ENCODE data around the gene FAM20C.
"Not testable (repeated sequence)": the region's sequence is repeated elsewhere in the genome, so short reads cannot be mapped to it uniquely, and the experiment has no call there.

The FAM20C gene

DNA sequence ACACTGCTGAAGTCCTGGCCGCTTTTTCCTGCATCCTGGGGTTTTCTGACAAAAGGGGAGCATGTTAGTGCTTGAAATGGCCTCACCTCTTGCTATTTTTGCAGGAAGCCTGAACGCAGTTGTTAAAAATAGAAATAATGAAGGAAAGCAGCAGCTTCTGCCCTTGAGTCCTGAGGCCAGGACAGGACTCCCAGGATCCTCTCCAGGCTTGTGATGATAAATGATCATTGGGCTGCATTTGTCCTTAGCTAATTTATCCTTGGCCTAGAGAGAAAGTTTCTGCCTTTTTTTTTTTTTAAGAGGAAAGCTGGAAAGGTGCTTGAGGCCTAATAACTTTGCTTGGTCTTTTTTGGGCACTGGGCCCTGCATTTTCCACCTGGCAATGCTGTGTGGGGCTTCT is 17.7 kb upstream of the FAM20C start:
- no peak for DNase-seq

DNA sequence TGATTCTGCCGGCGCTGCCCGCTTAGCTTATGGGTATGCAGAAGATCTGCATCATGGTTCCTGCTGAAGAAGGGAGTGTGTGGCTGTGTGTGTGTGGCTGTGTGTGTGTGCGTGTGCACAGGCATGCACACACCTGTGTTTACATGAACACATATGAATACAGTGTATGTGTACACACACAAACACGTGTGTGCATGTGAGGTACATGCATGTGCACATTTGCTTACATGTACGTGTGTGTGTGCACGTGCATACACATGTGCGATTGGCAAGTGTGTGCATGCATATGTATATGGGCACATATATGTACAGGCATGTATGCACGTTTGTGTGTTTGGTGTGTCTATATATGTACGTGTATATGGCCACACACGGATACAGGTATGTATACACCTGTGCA is 16.4 kb upstream of the FAM20C start:
- DNase-seq, result no peak

DNA sequence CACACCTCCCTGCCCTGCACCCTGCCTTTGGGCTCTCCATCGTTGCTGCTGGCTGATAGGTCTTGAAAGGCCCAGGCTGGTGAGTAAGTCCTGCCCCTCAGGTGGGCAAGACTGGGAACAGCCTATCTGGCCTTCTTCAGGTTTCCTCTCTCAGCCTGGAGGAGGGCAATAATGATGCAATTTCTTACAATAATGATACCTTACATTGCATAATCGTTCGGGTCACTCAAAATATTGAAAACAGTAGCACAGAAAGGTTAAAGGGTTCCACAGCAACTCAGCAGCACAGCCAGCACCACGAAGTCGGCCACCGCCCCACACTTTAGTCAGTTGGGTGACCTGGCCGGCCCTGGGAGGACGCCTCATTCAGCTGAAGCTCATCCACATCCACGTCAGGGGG is 16.0 kb upstream of the FAM20C start:
- DNase-seq, result no peak

DNA sequence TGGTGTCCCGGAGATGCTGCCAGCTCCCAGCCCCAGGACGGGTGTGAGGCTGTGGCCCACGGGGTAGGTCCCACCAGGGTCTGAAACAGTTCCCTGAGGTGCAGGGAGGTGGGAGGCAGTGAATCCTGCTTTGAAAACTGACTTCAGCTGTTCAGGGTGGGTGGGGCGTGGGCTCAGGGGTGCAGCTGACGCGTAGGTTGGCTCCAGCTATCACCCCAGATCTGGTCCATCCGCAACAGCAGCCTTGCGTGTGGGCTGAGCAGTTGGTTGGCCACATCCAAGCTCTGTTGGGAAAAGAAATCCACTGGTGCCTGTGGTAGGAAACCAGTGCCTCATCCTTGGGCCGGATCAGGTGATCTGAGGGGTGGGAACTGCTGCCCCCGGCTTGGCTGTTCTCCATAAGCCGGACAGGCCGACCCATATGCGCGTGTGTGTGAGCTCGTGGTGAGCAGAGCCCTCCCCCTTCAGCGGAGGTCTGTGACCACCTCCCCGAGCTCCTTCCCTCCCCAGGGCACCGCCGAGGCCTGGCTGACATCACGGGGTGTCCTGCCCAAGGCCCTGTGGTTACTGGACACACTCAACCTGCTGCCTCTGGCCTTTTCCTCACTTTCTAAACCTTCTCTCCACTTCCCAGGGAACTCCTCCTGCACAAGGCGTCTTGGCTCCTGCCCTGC is 15.4 kb upstream of the FAM20C start:
- peak in 1 of 2 donors; percentile 0 for DNase-seq

DNA sequence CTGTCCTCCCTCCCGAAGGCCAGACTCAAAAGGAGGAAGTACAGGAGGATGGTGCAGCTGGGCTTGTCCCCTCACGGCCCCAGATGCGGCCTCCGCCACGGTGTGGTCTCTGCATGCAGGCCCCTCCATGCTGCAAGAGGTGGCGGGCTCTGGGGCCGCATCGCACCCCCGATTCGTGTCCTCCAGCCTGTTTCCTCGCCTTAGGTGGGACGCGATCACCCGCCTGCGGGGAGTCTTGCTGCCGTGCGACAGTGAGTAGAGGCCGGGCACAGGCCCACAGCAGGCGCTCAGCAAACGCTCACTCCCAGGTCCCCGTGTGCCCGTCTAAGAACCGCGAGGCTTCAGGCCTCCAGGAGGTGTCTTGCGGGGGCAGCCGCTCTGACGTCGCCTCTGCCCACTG is 13.9 kb upstream of the FAM20C start:
- peak in 1 of 2 donors; percentile 0 for DNase-seq

DNA sequence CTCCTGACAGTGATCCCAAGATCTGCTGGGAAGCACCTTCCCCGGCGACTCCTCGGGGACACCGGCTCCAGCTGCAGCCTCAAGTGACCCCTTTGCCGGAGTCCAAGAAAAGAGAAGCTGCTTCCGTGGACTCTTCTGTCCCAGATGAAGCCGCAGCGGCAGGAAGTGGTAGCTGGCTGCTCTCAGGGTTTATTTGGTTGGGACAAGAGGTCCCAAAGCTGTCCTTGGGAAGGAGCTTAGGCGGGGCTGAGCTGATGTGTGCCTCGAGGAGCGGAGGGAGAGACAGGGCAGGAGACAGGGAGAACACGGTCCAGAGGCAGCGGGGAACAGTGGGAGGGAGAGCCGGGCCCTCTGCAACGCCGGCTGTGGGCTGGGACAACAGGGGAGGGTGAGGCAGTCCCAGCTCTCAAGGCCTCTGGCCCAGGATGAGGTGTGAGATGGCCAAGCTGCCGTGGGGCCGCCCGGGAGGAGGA is 13.1 kb upstream of the FAM20C start:
- DNase-seq, result no peak

DNA sequence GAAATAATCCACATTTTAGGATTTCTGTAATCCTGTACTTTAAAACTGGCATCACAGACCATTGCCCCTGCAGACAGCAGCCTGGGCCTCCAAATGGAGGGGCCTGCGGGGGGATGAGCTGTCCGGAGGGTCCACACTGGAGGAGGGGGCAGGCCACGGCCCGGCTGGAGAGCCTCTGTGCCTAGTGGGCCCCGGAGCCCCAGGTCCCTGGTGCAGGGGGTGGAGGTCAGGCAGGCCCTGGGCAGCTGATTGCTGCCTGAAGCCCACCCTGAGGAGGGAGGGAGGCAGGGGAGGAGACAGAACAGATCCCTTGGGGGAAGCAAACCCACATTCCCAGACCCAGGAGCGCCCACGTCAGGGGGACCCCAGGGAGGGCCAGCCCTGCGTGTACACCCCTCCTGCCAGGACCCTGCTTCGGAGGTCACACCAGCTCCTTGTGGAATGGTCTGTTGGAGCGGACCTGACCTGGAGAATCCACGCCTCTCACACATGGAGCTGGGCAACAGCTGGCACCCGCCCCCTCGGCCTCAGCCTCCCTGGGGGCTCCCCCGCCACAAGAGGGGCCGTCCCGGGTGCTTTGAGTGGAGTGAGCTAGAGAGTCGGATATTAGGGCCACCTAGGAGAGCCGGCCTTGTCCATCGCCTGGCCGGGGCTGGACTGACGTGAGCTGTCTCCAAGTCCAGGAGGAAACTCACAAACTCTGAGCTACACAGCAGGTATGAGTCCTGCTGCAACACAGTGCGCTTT is 12.2 kb upstream of the FAM20C start:
- no peak for DNase-seq

DNA sequence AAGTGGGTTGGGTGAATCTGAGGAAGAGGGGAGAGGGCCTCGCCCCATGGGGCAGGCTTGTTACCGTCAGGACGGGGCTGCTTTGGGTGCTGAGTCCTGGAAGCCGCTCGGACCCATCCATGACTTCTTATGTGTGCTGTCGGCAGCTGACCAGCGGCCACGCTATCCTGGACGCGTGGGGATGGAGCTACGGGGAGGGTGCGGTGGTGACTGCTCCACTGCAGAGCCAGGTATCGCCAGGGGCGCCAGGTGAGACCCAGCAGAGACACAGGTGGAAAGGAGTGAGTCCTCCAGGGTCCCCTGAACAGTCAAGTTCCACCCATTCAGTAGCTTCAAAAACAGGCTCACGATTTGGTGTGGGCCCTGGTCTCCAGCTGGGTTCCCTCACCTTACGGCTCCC is 10.6 kb upstream of the FAM20C start:
- no peak for DNase-seq

DNA sequence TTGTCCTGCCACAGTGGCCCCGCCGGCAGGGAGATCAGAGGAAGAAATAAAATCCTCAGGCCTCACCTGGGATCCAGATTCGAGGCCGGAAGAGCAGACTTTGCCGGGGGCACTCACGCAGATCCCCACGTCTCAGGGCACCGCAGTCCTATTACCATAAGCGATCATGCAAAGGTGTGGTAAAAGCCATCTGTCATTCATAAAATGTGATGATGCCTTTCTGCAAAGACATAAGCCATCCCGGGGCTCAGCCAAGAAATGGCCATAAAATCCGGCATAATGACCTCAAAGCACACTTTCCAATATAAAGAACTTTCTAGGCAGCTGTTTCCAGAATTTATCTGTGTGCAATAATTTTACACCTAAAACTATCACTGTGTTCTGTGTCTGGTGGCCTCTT is 9.9 kb upstream of the FAM20C start:
- DNase-seq, result not testable (repeated sequence)

DNA sequence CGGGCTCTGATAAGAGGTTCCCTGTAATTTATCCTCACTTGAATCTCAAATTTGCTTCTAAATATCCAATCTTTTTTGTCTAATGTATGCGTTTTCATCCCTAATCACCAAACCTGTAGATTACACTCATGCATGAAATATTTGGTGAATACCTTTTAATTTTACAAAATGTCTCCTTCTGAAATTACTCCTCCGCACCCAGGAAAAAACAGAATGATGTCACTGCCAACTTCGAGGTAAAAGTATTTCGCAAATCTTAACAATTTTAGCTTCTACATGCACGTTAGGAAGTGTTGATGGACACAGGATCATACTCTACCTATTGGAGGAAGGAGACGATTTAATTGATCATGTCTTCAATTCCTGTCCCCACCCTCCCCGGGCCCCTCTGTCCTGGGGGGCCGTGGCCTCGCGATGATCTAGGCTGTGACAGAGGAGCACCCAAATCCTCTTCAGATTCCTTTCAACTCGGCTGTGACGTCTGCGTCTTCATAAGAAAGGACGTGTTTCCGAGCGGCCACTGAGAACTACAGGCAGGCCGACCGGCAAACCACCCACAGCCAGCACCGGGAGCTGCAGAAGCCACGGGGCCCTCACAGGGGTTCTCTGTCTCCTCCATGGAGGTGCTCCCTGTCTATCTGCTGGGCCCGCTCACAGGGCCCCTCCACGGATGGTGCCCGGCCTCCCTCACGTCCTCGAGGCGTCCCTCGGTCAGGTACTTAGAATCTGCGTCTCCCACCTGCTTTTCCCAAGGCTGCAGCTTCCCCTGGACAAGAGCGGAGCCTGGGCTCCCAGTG is 8.7 kb upstream of the FAM20C start:
- DNase-seq, result no peak

DNA sequence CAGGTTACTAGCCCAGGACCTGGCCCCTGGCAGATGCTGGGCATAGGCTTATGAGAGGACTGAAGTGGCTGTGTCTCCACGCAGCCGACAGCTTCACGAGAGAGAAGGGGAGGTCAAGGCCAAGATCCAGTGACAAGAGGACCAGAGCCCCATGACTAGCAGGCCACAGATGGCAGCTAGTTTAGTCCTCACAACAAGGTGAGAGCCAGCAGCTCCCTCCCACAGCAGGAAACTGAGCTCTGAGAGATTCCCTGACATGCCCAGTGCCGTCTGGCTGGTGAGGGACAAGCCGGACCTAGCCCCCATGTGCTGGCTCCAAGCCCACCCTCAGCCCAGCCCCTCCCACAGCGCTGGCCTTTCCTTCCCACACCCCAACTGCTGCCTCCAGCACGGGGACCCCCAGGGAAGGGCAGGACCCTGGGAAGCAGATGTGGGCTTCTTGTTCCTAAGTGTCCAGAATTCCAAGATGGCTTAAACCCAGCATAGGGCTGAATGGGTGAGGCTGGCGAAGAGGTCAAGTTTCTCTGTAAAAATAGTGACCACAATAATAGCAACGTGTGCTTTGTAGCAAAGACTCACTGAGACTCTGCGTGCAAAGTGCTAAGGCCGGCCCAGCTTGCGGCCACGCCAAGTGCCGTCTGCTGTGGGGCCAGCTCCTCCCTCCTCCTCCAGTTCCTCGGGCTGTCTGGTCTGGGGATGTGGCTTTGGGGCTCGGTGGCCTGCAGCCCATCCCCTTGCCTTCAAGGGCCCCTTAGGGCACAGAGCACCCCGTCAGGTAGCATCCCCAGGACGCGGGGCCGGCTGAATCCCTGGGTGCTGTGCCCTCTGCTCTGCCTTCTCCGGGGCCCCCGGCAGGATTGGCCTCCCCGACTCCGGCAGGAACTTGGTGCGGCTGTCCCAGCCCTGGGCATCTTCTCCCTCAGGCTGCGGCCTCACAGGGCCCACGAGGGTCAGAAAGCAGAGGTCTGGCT is 7.8 kb upstream of the FAM20C start:
- no peak for DNase-seq

DNA sequence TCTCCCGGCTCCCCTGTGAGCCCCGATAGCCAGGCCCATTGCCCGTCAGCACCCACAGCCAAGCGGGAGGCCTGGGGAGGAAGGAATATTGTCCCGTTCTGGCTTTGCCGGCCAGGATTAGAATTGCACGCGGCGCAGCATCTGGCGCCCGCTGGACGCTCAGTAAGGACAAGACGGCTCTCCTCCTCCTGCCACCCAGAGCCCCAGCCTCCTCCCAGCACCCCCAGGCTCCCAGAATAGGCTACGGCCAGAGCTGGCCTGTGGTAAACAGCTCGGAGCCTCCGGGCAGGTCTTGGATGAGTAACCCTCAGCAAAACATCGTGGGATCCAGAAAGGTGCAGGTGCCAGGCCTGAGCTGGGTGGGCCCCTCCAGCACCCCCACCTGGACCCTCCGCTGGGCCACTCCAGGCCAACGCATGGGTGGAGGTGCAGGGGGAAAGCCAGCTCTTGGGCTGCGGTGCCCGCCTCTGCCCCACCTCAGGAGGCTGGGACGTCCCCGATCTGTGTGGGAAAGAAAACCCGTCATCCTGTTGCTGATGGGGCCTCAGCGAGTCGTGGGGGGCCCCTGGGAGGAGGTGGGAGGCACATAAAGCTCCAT is 5.8 kb upstream of the FAM20C start:
- no peak for DNase-seq

DNA sequence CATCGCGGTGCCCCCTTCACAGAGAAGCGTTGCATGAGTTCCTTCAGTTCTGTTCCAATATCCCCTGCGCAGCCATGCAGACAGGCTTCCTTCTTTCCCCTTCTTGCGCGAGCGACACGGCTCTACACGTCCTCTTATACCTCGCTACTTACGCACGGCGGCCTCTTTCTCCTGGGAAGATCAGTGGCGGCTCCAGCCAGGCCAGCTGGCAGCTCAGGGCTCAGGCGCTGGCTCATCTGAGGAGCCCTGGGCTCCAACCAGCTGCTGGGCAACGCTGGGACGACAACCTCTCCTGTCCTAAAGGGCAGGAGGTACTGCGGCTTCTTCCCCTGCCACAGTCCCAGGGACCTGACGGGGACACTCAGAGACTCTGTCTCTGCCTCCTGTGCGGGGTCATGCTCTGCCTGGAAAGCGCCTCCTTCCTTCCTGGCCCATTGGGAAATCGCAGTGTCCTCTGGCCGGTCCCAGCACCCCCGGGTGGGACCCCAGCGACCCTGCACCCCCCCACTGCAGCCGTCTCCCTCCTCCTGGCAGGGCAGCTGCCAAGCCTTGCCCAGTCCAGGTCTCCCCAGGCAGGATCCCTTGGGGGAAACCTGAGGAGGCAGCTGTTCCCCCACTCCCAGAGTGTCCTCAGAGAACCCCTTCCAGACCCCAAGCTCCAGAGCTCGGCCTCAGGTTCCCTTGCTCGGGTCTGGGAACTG is 5.0 kb upstream of the FAM20C start:
- peak in 1 of 2 donors; percentile 44 for DNase-seq

DNA sequence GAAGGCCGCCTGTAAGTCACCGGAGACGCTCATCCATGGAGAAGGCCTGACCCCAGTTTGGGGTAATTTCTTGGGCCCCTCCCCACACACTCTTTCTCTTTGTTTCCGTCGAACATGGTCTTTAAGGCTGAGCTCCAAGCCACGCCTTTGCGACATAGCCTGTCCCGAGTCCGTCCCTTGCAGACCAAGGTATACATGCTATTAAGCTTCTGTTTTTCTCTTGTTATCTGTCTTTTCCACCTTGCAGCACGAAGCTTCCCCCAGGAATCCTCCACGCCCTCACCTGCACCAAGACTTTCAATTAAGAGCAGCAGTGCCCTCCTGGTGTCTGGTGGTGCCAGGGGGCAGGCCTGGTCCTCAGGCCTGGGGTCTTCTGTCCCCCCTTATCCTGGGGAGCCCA is 4.2 kb upstream of the FAM20C start:
- no peak for DNase-seq

DNA sequence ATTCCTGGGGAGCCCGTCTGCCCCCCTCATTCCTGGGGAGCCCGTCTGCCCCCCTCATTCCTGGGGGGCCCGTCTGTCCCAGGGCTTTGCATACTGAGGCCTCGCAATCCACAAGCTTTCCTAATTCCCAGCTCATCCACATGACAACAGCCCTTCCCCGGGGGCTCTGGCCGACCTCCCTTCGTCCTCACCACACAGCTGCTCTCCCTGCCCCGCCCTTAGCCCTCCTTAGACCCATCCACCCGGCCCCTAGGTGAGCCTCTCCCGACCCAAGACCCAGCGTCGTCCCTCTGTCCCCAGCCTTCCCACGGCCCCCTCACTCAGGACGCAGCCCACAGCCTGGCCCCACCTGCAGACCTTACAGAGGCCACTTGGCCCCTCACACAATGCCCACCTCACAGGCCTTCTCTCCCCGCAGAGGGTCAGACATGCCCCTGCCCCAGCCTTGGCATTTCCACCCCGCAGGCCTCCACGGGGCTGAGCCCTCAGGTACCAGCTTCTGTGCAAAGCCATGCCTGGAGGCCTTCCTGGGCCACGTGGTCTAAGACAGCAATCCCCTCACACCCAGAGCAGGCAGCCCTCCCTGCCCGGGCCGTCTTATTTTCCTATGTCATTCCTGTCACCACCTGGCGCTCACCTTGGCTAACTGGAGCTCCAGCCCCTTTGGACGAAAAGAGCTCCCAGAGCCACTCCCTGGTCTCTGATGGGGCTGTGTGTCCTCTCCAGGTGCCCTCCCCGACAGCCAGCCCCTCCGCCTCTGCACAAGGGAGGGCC is 3.5 kb upstream of the FAM20C start:
- DNase-seq, result no peak

DNA sequence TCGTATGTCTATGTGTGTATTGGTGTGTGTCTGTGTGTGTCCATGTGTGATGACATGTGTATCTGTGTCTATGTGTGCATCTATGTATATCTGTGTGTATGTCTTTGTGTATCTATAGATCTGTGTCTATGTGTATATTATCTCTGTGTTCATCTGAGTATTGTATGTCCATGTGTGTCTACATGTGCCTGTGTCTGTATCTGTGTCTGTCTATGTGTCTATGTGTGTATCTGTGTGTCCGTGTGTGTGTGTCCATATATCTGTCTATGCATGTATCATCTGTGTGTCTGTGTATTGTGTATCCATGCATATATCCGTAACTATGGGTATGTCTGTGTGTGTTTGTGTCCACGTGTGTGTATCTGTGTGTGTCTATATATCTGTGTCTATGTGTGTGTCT is 2.7 kb upstream of the FAM20C start:
- no peak for DNase-seq

DNA sequence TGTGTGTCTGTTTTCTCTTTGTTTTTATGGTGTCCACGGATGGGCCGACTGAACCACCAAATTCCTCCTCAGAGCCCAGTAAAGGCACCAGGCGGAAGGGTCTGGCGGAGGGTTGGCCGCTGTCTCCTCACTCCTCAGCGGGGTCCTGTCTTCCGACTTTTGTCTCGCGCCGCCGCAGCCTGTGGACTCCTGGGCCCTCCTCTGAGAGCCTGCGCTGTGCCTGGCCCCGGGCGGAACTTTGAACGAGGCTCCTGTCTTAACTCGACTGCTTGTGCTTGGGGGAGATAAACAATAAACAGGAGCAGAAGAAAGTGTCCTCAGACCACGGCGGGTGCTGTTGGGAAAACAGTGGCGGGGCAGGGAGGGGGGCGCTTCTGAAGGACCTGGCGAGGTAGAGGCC is 2.2 kb upstream of the FAM20C start:
- no peak for DNase-seq

DNA sequence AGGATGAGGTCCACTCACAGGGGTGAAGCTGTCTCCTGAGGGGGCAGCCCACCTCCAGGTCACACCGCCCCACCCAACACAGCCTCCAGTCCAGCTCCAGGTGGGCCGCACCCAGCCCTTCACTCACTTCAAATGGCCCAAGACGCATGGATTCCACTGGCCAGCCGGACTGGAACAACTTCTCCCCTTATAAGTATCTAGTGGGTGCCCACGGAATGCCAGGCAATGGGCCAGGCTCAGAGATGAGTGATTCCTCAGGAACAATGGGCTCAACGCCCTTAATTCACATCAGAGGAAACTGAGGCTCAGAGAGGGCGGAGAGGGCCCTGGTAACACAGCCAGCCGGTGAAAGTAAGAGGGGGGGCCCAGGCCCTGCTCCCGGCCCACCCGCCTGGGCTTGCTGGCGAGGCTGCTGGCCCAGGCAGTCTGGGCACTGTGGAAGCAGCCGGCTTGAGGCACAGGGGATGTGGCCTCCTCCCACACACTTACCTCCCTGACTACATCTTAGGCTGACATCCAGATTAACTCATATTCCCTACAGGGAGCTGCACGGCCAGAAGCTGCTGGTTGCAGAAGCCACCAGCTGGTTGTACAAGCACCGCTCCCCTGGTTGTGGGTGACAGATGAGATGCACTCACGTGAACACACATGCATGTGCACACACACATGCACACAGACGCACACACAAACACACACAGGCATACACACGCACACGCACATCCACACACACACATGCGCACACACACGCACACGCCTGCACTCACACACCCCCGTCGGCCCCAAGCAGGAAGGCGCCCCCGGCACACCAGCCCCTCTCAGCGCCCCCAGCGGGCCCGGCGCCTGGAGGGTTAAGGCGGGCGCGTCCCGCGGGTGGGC is 1.0 kb upstream of the FAM20C start:
- DNase-seq, result no peak

DNA sequence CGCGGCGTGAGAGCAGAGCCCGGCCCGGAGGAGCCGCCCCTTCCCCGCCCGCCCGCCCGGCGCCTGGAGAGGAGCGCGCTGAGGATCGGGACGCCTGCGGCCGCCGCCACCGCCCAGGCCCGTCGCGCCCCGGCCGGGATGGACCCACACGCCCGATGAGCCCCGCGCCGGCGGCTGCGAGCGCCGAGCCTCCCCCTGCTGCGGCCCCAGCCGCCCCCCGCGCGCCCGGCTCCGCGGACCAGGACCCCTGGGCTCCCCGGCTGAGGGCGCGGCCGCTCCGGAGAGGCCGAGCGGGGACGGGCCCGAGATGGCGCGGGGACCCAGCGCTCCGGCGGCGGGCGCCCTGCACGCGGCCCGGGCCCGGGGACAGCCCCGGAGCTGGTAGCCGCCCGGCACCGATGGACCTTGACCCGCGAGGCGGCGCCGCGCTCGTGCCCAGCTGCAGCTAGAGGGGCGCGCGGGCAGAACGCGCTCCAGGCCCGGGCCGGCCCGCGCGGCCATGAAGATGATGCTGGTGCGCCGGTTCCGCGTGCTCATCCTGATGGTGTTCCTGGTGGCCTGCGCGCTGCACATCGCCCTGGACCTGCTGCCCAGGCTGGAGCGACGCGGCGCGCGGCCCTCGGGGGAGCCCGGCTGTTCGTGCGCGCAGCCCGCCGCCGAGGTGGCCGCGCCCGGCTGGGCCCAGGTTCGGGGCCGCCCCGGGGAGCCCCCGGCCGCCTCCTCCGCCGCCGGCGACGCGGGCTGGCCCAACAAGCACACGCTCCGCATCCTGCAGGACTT is 520 bp downstream of the FAM20C start:
- DNase-seq, result no peak
